GM12801 (cell line): ENCODE data around the gene SMAP2.

Experiments
- TF ChIP-seq, protein P1 (sequence below): IDR thresholded peaks from one replicate; pipeline ENCODE4 v1.5.1; 2011; ENCODE audit warnings: control low read depth; ENCODE audit not compliant: insufficient read length; ENCODE audit errors: extremely low read depth

Gene SMAP2

DNA sequence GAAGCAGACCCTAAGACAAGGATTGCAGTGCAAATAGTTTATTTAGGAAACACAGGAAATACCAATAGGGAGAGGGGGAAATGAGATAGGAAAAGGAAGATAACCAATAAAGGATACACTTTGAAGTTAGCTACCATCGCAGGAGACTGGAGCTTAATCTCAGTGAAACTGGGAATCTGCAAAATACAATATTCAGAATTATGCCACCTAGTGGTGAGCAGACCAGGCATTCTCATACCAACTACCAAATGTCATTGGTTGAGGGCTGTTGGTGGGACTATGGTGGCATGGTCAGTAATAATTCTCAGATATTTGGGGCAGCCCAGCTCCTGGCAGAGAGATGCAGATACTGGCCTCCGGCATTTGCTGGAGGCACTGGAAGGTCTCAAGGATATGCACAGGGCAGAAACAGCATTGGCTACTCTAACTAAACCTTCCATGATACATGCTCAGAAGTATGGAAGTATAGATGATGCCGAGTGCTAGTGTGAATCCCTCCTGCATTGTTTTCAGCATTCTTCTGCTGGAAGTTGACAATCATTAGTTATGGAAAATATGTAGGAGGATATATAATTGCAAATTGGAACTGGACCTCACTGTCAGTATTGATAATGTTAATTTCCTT lies 65.0 kb downstream of the SMAP2 start:
- TF ChIP-seq, protein P1, sequence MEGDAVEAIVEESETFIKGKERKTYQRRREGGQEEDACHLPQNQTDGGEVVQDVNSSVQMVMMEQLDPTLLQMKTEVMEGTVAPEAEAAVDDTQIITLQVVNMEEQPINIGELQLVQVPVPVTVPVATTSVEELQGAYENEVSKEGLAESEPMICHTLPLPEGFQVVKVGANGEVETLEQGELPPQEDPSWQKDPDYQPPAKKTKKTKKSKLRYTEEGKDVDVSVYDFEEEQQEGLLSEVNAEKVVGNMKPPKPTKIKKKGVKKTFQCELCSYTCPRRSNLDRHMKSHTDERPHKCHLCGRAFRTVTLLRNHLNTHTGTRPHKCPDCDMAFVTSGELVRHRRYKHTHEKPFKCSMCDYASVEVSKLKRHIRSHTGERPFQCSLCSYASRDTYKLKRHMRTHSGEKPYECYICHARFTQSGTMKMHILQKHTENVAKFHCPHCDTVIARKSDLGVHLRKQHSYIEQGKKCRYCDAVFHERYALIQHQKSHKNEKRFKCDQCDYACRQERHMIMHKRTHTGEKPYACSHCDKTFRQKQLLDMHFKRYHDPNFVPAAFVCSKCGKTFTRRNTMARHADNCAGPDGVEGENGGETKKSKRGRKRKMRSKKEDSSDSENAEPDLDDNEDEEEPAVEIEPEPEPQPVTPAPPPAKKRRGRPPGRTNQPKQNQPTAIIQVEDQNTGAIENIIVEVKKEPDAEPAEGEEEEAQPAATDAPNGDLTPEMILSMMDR = no peak

- TF ChIP-seq, protein P1 = no peak
Measured at GRCh38 chr1:40439247-40439646, 65.7 kb downstream of the SMAP2 start.

- TF ChIP-seq, protein P1 = no peak
Measured at GRCh38 chr1:40449684-40450494, 76.4 kb downstream of the SMAP2 start, which contains the start of gene ZFP69B. TSS of gene ZFP69B (plus strand) at chr1:40450476. CDS start at chr1:40450962, 486 bp downstream.

DNA sequence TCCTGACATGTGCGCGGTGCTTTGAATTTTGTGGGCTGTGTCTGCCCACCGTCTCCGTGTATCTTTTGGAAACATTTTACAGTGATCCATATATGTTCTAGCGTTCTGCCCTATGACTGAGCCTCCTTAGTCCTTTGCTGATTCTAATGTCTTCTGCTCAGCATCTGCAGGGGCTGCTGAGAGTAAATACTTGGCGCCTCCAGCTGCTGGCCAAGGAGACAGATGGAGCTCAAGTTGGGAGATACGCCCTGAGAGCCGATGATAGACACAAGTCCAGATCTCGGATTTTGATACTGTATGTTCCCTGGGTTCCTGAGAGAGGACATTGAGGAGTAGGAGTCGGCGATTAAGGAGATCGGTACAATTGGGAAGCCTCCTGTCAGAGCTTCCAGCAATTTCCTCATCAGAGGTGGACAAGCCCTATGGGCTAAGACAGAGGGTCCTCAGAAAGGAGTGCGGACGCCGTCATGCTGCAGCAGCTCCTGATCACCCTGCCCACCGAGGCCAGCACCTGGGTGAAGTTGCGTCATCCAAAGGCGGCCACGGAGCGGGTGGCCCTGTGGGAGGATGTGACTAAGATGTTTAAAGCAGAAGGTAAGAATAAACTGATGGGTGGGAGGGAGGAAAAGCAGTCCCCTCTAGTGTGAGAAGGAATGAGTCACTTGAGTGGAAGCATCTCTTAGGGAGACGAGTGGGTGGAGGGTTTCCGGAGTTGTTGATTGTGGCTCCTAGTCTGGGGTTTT lies 77.1 kb downstream of the SMAP2 start:
- TF ChIP-seq, protein P1 = no peak

DNA sequence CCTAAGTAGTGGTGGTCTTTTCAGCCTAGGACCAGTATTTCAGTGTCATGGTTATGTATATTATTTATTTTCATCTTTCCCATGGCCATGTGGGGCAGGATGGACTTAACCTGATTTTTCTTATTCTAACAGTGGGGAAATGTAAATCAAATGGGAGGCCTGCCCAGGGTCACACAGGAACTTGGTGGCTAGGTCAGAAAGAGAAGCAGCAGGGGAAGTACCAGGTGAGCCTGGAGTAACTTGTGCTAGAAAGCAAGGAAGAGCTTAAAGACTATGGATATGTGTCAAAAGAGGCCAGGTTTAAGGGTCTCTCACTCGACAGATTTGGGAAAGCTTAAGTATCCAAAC lies 77.7 kb downstream of the SMAP2 start:
- TF ChIP-seq, protein P1 = no peak

DNA sequence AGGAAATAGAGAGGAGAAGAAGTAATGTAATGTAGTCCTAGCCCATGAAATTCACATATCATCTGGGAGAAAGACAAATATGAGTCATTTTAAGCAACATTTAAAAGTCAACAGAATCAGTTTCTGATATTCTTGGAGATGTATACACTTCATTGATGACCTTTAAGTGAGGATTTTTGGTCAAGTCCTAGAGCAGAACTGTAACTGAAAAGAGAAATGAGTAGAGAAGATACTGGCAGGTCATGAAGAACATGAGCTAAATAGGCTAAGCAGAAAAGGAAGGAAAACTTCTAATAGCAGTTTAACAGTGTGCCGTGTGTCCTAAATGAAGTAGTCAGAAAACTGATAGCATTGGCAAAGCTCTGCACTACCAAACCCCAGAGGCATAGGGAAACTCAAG lies 81.3 kb downstream of the SMAP2 start:
- TF ChIP-seq, protein P1 = no peak

DNA sequence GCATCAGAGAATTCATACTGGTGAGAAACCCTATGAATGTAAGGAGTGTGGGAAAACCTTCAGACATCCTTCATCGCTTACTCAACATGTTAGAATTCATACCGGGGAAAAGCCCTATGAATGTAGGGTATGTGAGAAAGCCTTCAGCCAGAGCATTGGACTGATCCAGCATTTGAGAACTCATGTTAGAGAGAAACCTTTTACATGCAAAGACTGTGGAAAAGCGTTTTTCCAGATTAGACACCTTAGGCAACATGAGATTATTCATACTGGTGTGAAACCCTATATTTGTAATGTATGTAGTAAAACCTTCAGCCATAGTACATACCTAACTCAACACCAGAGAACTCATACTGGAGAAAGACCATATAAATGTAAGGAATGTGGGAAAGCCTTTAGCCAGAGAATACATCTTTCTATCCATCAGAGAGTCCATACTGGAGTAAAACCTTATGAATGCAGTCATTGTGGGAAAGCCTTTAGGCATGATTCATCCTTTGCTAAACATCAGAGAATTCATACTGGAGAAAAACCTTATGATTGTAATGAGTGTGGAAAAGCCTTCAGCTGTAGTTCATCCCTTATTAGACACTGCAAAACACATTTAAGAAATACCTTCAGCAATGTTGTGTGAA lies 89.5 kb downstream of the SMAP2 start:
- TF ChIP-seq, protein P1 = no peak
